Liver (tissue), 9 donors: ENCODE data around the gene XAF1. TPM values are rescaled to one million over a fixed set of nuclear protein-coding genes. Genes with fewer than 3 reads are reported as not detected.
"Not testable (repeated sequence)": the region's sequence is repeated elsewhere in the genome, so short reads cannot be mapped to it uniquely, and the experiment has no call there.

ENCODE experiments used
- DNase-seq: peaks from one replicate; pipeline ENCODE4 v3.0.0-alpha.2; 2017; ENCODE audit warnings: low spot score
- H3K27ac ChIP-seq, 2 donors: one replicate each; pipeline ENCODE4 v1.7.0; 2013; ENCODE audit warnings: inconsistent platforms in 2 of 2, low read length in 2 of 2, control low read depth in 1 of 2, low read depth in 1 of 2, mild to moderate bottlenecking in 1 of 2
- H3K27me3 ChIP-seq, 4 donors: one replicate each; pipeline versions ENCODE4 v1.6.1 to v1.7.0; 2013; ENCODE audit warnings: low read length in 3 of 4, inconsistent platforms in 1 of 4, mild to moderate bottlenecking in 1 of 4, moderate library complexity in 1 of 4; ENCODE audit not compliant: control insufficient read depth in 4 of 4, insufficient read depth in 4 of 4
- H3K36me3 ChIP-seq, 4 donors: one replicate each; pipeline versions ENCODE4 v1.6.1 to v1.7.0; 2013; ENCODE audit warnings: low read length in 3 of 4, mild to moderate bottlenecking in 3 of 4, low read depth in 1 of 4, moderate library complexity in 1 of 4; ENCODE audit not compliant: control insufficient read depth in 4 of 4, insufficient read depth in 3 of 4
- H3K4me1 ChIP-seq, 4 donors: one replicate each; pipeline versions ENCODE4 v1.6.1 to v1.7.0; 2013; ENCODE audit warnings: low read length in 3 of 4, mild to moderate bottlenecking in 3 of 4, moderate library complexity in 1 of 4; ENCODE audit not compliant: control insufficient read depth in 4 of 4, insufficient read depth in 4 of 4
- H3K4me3 ChIP-seq, 3 donors: one replicate each; pipeline versions ENCODE4 v1.6.1 to v1.7.0; 2013; ENCODE audit warnings: low read length in 3 of 3, control low read depth in 1 of 3, low read depth in 1 of 3, mild to moderate bottlenecking in 1 of 3
- H3K9ac ChIP-seq, 2 donors: one replicate each; pipeline ENCODE4 v1.7.0; 2013; ENCODE audit warnings: low read length in 2 of 2, mild to moderate bottlenecking in 2 of 2, moderate library complexity in 2 of 2, control low read depth in 1 of 2, low read depth in 1 of 2
- H3K9me3 ChIP-seq, 4 donors: one replicate each; pipeline versions ENCODE4 v1.6.1 to v1.7.0; 2013; ENCODE audit warnings: low read length in 3 of 4; ENCODE audit not compliant: control insufficient read depth in 4 of 4
- ATF3 ChIP-seq: IDR thresholded peaks from 2 replicates; pipeline ENCODE4 v1.6.1; 2016; ENCODE audit warnings: antibody characterized with exemption
- CTCF ChIP-seq: fragments of 150-350 bp; IDR thresholded peaks from 2 replicates; pipeline ENCODE4 v1.5.1; 2017; ENCODE audit warnings: improper control_type of control experiment, low read depth, low read length; ENCODE audit not compliant: missing input control
- EGR1 ChIP-seq, 2 donors: IDR thresholded peaks; 2 replicates each; pipeline ENCODE4 v1.6.1; 2016 to 2018; ENCODE audit warnings: antibody characterized with exemption in 2 of 2, low read depth in 2 of 2
- FOXA1 ChIP-seq: IDR thresholded peaks from 2 replicates; pipeline ENCODE4 v1.6.1; 2016; ENCODE audit warnings: antibody characterized with exemption
- FOXA2 ChIP-seq: IDR thresholded peaks from 2 replicates; pipeline ENCODE4 v1.6.1; 2016; ENCODE audit warnings: antibody characterized with exemption
- HNF4A ChIP-seq, 2 donors: conservative IDR thresholded peaks; 2 replicates each; pipeline ENCODE4 v1.6.1; 2016; ENCODE audit warnings: antibody characterized with exemption in 2 of 2, mild to moderate bottlenecking in 2 of 2
- MAX ChIP-seq: IDR thresholded peaks from 2 replicates; pipeline ENCODE4 v1.6.1; 2016; ENCODE audit warnings: antibody characterized with exemption
- NR2F2 ChIP-seq: IDR thresholded peaks from 2 replicates; pipeline ENCODE4 v1.6.1; 2016; ENCODE audit warnings: antibody characterized with exemption
- RAD21 ChIP-seq, 2 donors: IDR thresholded peaks; 2 replicates each; pipeline ENCODE4 v1.6.1; 2016; ENCODE audit warnings: antibody characterized with exemption in 2 of 2, mild to moderate bottlenecking in 2 of 2
- REST ChIP-seq: IDR thresholded peaks from 2 replicates; pipeline ENCODE4 v1.6.1; 2016; ENCODE audit warnings: antibody characterized with exemption, mild to moderate bottlenecking
- RXRA ChIP-seq, 2 donors: IDR thresholded peaks; 2 replicates each; pipeline ENCODE4 v1.6.1; 2017 to 2018; ENCODE audit warnings: antibody characterized with exemption in 2 of 2, mild to moderate bottlenecking in 1 of 2
- YY1 ChIP-seq: IDR thresholded peaks from 2 replicates; pipeline ENCODE4 v1.6.1; 2016; ENCODE audit warnings: antibody characterized with exemption, mild to moderate bottlenecking
- WGBS: extraction: QIAGEN DNeasy Blood & Tissue Kit; methylation state at CpG from one replicate; pipeline ENCODE4 v1.1.7; 2013; 5-methylcytosine and 5-hydroxymethylcytosine counted together
- polyA plus RNA-seq, 2 donors: library from polyadenylated mRNA; stranded (reverse) in 1 of 2; unstranded in 1 of 2; fragments of 200-250 nt in 1 of 2; fragments of >200 nt in 1 of 2; fragmentation: Nextera tagmentation in 1 of 2; extraction: Ambion mirVana in 1 of 2; gene quantifications; one replicate each; pipeline versions ENCODE4 v1.2.1 to v1.2.3, GENCODE V29; 2013 to 2015
- total RNA-seq, 2 donors: library from RNA; depleted of rRNA; stranded (reverse); fragments of >200 nt; gene quantifications; one replicate each; pipeline ENCODE4 v1.2.3, GENCODE V29; 2014
- donor health status: healthy.
- donor health status: healthy.
- donor health status: healthy.
- donor health status: healthy.
- donor health status: healthy.

XAF1 gene
- total and polyA plus RNA-seq, 4 donors: 6.7 to 33.9 (median 19.2) TPM

GRCh38 chr17:6729531-6729930 lies 26.3 kb upstream of the XAF1 start:
- H3K4me1 ChIP-seq: no peaks in the 10 kb centered on the region
- H3K4me3 ChIP-seq: no peak overlapping the region
- no peak overlapping the region for H3K9ac ChIP-seq
- DNase-seq: no peak
- WGBS: 95% methylated on average over 4 of the region's 4 CpGs
- H3K36me3 ChIP-seq: no peaks in the 10 kb centered on the region
- TF ChIP-seq FOXA1: no peak
- no peak for TF ChIP-seq RXRA (IDR thresholded peaks at IDR 0.05)
- no peak overlapping the region for H3K27ac ChIP-seq
- H3K9me3 ChIP-seq: no peaks in the 10 kb centered on the region
- no peaks in the 10 kb centered on the region for H3K27me3 ChIP-seq

- not testable (repeated sequence) for H3K27ac ChIP-seq, H3K36me3 ChIP-seq, DNase-seq, H3K9ac ChIP-seq, H3K4me1 ChIP-seq, H3K4me3 ChIP-seq, H3K27me3 ChIP-seq, H3K9me3 ChIP-seq
- 97% methylated on average over 6 of the region's 6 CpGs for WGBS
These were observed 9.2 kb upstream of the XAF1 start for GRCh38 chr17:6746665-6747064.

GRCh38 chr17:6748617-6749016 lies 7.2 kb upstream of the XAF1 start:
- TF ChIP-seq ATF3: no peak
- no peak for TF ChIP-seq REST
- TF ChIP-seq YY1: no peak
- TF ChIP-seq RAD21 (IDR thresholded peaks at IDR 0.05): no peak
- Histone ChIP-seq H3K4me1 (peaks cover 7 to 28% (median 17%) of the 10 kb centered on the region in 4 donors), H3K4me3 (no peak overlapping the region), H3K9me3 (no peaks in the 10 kb centered on the region), H3K9ac (no peak overlapping the region), H3K27ac (no peak overlapping the region), H3K36me3 (no peaks in the 10 kb centered on the region), H3K27me3 (no peaks in the 10 kb centered on the region)
- no peak for DNase-seq

- peaks cover 7 to 31% (median 19%) of the 10 kb centered on the region in 4 donors for H3K4me1 ChIP-seq
- TF ChIP-seq YY1: no peak
- no peak for TF ChIP-seq HNF4A (conservative IDR thresholded peaks at IDR 0.05)
- no peak for TF ChIP-seq EGR1 (IDR thresholded peaks at IDR 0.05; ENCODE audit: low read depth in 2 of 2)
- no peak for TF ChIP-seq NR2F2
- TF ChIP-seq FOXA2: no peak
- TF ChIP-seq MAX: no peak
- no peak for TF ChIP-seq REST
- TF ChIP-seq CTCF: no peak
- TF ChIP-seq RAD21 (IDR thresholded peaks at IDR 0.05): peak; percentile 28 to 30
- no peak overlapping the region for H3K27ac ChIP-seq
- WGBS: 93% methylated on average over 6 of the region's 6 CpGs
- H3K4me3 ChIP-seq: no peak overlapping the region
- no peaks in the 10 kb centered on the region for H3K9me3 ChIP-seq
- H3K27me3 ChIP-seq: no peaks in the 10 kb centered on the region
- no peaks in the 10 kb centered on the region for H3K36me3 ChIP-seq
- no peak for DNase-seq
- H3K9ac ChIP-seq: no peak overlapping the region
These were observed 6.3 kb upstream of the XAF1 start for GRCh38 chr17:6749519-6749918.
